B cell (primary cell): ENCODE results near the gene RICTOR. TPM values are rescaled to one million over a fixed set of nuclear protein-coding genes. Genes with fewer than 3 reads are reported as not detected.

ENCODE experiments used
- ATAC-seq: fragments of 200-7000 bp; cut with Tn5 transposase; one replicate; pipeline ENCODE4 v1.10.0; 2021; ENCODE audit warnings: low read depth, mild to moderate bottlenecking, moderate number of reproducible peaks, moderate library complexity
- CTCF ChIA-PET: fragments of 350-600 bp; sonication (Branson Sonifier 250); formaldehyde crosslinking; loops from one replicate; lab custom pipeline; 2021; ENCODE audit warnings: antibody characterized with exemption, inconsistent platforms; lab: Charles Lee
- POLR2A ChIA-PET: fragments of 350-600 bp; sonication (Branson Sonifier 250); formaldehyde crosslinking; loops from one replicate; lab custom pipeline; 2021; ENCODE audit warnings: antibody characterized with exemption; lab: Charles Lee
- DNase-seq: peaks from one replicate; pipeline ENCODE4 v3.0.0; 2013
- H2AFZ ChIP-seq: 2 replicates; pipeline ENCODE4 v1.6.1; 2012; ENCODE audit warnings: mild to moderate bottlenecking, low read depth, low read length; ENCODE audit not compliant: insufficient read depth, poor library complexity, severe bottlenecking
- H3K27ac ChIP-seq, 2 donors: 1 replicate in 1 of 2; 2 replicates in 1 of 2; pipeline ENCODE4 v1.5.1; 2012 to 2013; ENCODE audit warnings: low read length in 2 of 2, mild to moderate bottlenecking in 2 of 2, moderate library complexity in 1 of 2
- H3K27me3 ChIP-seq, 4 experiments: fragments of 200-600 bp in 1 of 4; sonication (generic) in 1 of 4; replicated peaks in 1 of 4; 1 replicate in 2 of 4; 2 replicates in 2 of 4; pipeline versions ENCODE4 v1.6.1 to v1.7.0; 2013 to 2016; ENCODE audit warnings: low read length in 3 of 4, mild to moderate bottlenecking in 2 of 4, mixed read lengths in 1 of 4, moderate library complexity in 1 of 4; ENCODE audit not compliant: insufficient read depth in 4 of 4, control insufficient read depth in 3 of 4; ENCODE audit errors: control extremely low read depth in 1 of 4
- H3K36me3 ChIP-seq, 2 experiments: replicated peaks in 1 of 2; 1 replicate in 1 of 2; 2 replicates in 1 of 2; pipeline versions ENCODE4 v1.6.1 to v1.7.1; 2013; ENCODE audit warnings: low read length in 1 of 2; ENCODE audit not compliant: insufficient read depth in 2 of 2, control insufficient read depth in 1 of 2; ENCODE audit errors: control extremely low read depth in 1 of 2, extremely low read depth in 1 of 2
- H3K4me1 ChIP-seq, 2 donors: fragments of 200-600 bp in 1 of 2; sonication (generic) in 1 of 2; 1 replicate in 1 of 2; 2 replicates in 1 of 2; pipeline versions ENCODE4 v1.5.1 to v1.6.1; 2013 to 2017; ENCODE audit warnings: low read length in 2 of 2; ENCODE audit not compliant: control insufficient read depth in 2 of 2, insufficient read depth in 2 of 2
- H3K4me2 ChIP-seq: replicated peaks from 2 replicates; pipeline ENCODE3; 2012; ENCODE audit warnings: mild to moderate bottlenecking, low read depth, low read length; ENCODE audit not compliant: poor library complexity, severe bottlenecking
- H3K4me3 ChIP-seq, 5 experiments: fragments of 200-600 bp in 1 of 5; sonication (generic) in 1 of 5; 1 replicate in 3 of 5; 2 replicates in 2 of 5; pipeline versions ENCODE4 v1.5.1 to v1.7.0; 2011 to 2016; ENCODE audit warnings: low read length in 4 of 5, mild to moderate bottlenecking in 4 of 5, low read depth in 2 of 5, control low read depth in 1 of 5, moderate library complexity in 1 of 5; ENCODE audit not compliant: insufficient read depth in 1 of 5; ENCODE audit errors: control extremely low read depth in 1 of 5, extremely low read depth in 1 of 5
- H3K79me2 ChIP-seq: fragments of 200-600 bp; sonication (generic); one replicate; pipeline ENCODE4 v1.6.0; 2016; ENCODE audit warnings: low read length; ENCODE audit not compliant: control insufficient read depth, insufficient read depth
- H3K9ac ChIP-seq: fragments of 200-600 bp; sonication (generic); 2 replicates; pipeline ENCODE4 v1.6.1; 2017; ENCODE audit warnings: mild to moderate bottlenecking, low read length, moderate library complexity
- H3K9me3 ChIP-seq, 3 donors: one replicate each; pipeline versions ENCODE4 v1.6.1 to v1.7.1; 2013; ENCODE audit warnings: low read length in 2 of 3; ENCODE audit not compliant: control insufficient read depth in 2 of 3, insufficient read depth in 1 of 3; ENCODE audit errors: control extremely low read depth in 1 of 3
- H4K20me1 ChIP-seq: 2 replicates; pipeline ENCODE4 v1.6.0; 2012; ENCODE audit warnings: mild to moderate bottlenecking, low read length; ENCODE audit not compliant: insufficient read depth, control insufficient read depth, poor library complexity, severe bottlenecking
- H3K27ac Mint-ChIP-seq: one replicate; pipeline ENCODE4 v1.8.0; 2021; ENCODE audit warnings: mixed read lengths
- H3K27me3 Mint-ChIP-seq: one replicate; pipeline ENCODE4 v1.8.0; 2021; ENCODE audit warnings: mixed read lengths
- H3K4me1 Mint-ChIP-seq: one replicate; pipeline ENCODE4 v1.8.0; 2021; ENCODE audit warnings: mixed read lengths
- H3K4me3 Mint-ChIP-seq: one replicate; pipeline ENCODE4 v1.8.0; 2021; ENCODE audit warnings: mixed read lengths
- H3K9me3 Mint-ChIP-seq: one replicate; pipeline ENCODE4 v1.8.0; 2022; ENCODE audit warnings: mixed read lengths; ENCODE audit not compliant: insufficient read depth
- EZH2 ChIP-seq: IDR thresholded peaks from 2 replicates; pipeline ENCODE4 v1.6.1; 2012; ENCODE audit warnings: borderline replicate concordance, low read depth, mild to moderate bottlenecking, moderate library complexity, low read length; ENCODE audit not compliant: insufficient read depth, poor library complexity, severe bottlenecking
- WGBS: methylation state at CpG from one replicate; pipeline ENCODE4 v1.1.5; 2013; ENCODE audit warnings: missing lambda C conversion rate; ENCODE audit not compliant: insufficient coverage; 5-methylcytosine and 5-hydroxymethylcytosine counted together
- intact Hi-C: fragments of 100-400 bp; cut with micrococcal nuclease; formaldehyde crosslinking; loops from one replicate; pipeline ENCODE4 v1.10.0; 2022
- polyA plus RNA-seq: library from polyadenylated mRNA; depleted of rRNA; stranded (reverse); fragments of >200 nt; gene quantifications from 2 replicates; pipeline ENCODE4 v1.2.3, GENCODE V29; 2012
- total RNA-seq, 2 donors: library from RNA; stranded (reverse); fragments of 120-200 nt in 1 of 2; gene quantifications; 1 replicate in 1 of 2; 2 replicates in 1 of 2; pipeline versions ENCODE4 v1.2.3 to v1.2.4, GENCODE V29; 2013 to 2022
- TF ChIP-seq, protein P1 (sequence below): fragments of 200-600 bp; IDR thresholded peaks from one replicate; pipeline ENCODE4 v1.8.0; 2022; ENCODE audit warnings: antibody characterized with exemption, mild to moderate bottlenecking

The RICTOR gene
- total and polyA plus RNA-seq, 2 donors (not counting 1 experiment from before 2014, with no cell fraction given), result 15.4 to 84.3 TPM

DNA sequence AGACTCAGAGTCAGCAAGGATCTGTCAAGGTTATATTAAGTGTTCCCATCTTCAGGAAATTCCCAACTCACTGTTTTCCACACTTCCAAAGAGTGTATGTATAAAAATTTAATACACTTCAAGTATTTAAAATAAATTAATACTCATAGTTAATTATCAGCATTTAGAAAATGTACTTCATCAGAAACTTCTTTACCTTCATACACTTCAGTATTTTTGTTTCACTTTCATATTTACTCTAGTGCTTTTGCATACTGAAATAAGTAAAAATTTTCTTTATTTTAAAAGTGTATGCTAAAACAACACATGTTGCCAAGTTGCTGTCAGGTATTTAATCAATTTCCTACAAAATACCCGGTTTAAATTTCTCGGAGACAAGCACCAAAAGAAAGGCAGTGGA lies 16.5 kb downstream of the RICTOR start:
- Histone ChIP-seq H3K4me2 (peak overlapping the region; percentile 68), H3K79me2 (peaks cover 96% of the 10 kb centered on the region), H3K36me3 (peaks cover 1 to 6% of the 10 kb centered on the region in 2 experiments), H3K9ac (peak overlapping the region; percentile 38), H3K4me1 (peaks cover 0 to 20% of the 10 kb centered on the region in 2 donors), H3K9me3 (no peaks in the 10 kb centered on the region), H3K27ac (peak overlapping the region in 1 of 2 donors; percentile 68), H4K20me1 (peaks cover 71% of the 10 kb centered on the region), H3K4me3 (peak overlapping the region in 3 of 5 experiments; percentile 19 to 54 (median 28)), H3K27me3 (no peaks in the 10 kb centered on the region), H2AFZ (peak overlapping the region; percentile 21)
- Mint-ChIP-seq H3K4me1 (peaks cover 47% of the 10 kb centered on the region), H3K27ac (no peak overlapping the region), H3K4me3 (peak overlapping the region; percentile 55), H3K9me3 (no peaks in the 10 kb centered on the region), H3K27me3 (no peaks in the 10 kb centered on the region)
- ATAC-seq (no peak), DNase-seq (no peak)
- intact Hi-C loops, result loop anchor here (2.0 kb wide), 1 partner anchor 15 kb away; no protein-coding TSS in a partner anchor
- ChIA-PET CTCF (interaction anchor here (0.6 kb wide), 1 partner anchor 19 kb away, joined by 4 read pairs; no protein-coding TSS in a partner anchor), POLR2A (no interaction called here)
- WGBS, result no CpG with 5 or more reads among the region's 2 CpGs
- no peak for TF ChIP-seq EZH2

DNA sequence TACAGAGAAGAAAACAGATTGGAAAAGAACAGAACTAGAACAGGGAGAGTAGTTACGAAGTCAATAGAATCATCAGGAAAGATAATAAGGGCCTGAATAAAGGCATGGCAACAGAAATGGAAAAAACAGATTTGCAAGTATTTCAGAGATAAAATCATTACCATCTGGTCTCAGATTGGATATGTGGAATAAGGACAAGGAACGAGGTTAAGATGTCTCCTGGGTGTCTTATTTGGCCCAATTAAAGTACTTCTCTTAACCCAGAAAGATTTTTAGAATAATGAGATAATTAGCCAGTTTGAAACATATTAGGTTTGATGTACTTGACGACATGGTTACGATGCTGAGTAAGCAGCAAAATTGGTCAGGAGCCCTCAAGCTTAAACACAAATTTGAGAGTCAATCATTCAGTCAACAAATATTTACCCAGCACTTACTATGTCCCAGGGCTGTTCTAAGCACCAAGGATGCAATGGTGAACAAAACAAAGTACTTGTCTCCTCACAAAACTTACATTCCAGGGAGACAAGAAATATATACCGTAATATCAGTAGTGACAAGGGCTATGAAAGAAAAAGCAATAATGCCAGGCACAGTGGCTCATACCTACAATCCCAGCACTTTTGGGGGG lies 18.3 kb downstream of the RICTOR start:
- Mint-ChIP-seq H3K27me3 (no peaks in the 10 kb centered on the region), H3K4me3 (no peak overlapping the region)

More for the DNA sequence above, 18.3 kb downstream of the RICTOR start:
- ChIA-PET POLR2A (no interaction called here), CTCF (no interaction called here)
- no peaks in the 10 kb centered on the region for H3K27me3 ChIP-seq
- H3K36me3 ChIP-seq, result peaks cover 0 to 9% of the 10 kb centered on the region in 2 experiments
- no peak overlapping the region for H3K9ac ChIP-seq
- no peak for DNase-seq
- H3K4me2 ChIP-seq, result no peak overlapping the region
- peaks cover 96% of the 10 kb centered on the region for H3K79me2 ChIP-seq
- WGBS, result 100% methylated on average over 3 of the region's 5 CpGs
- no peak overlapping the region for H3K4me3 ChIP-seq
- intact Hi-C loops, result no loop called here
- H3K4me1 ChIP-seq, result peaks cover 0 to 20% of the 10 kb centered on the region in 2 donors
- peaks cover 78% of the 10 kb centered on the region for H4K20me1 ChIP-seq
- no peak overlapping the region for H2AFZ ChIP-seq
- no peak overlapping the region for H3K27ac Mint-ChIP-seq
- TF ChIP-seq, protein P1, sequence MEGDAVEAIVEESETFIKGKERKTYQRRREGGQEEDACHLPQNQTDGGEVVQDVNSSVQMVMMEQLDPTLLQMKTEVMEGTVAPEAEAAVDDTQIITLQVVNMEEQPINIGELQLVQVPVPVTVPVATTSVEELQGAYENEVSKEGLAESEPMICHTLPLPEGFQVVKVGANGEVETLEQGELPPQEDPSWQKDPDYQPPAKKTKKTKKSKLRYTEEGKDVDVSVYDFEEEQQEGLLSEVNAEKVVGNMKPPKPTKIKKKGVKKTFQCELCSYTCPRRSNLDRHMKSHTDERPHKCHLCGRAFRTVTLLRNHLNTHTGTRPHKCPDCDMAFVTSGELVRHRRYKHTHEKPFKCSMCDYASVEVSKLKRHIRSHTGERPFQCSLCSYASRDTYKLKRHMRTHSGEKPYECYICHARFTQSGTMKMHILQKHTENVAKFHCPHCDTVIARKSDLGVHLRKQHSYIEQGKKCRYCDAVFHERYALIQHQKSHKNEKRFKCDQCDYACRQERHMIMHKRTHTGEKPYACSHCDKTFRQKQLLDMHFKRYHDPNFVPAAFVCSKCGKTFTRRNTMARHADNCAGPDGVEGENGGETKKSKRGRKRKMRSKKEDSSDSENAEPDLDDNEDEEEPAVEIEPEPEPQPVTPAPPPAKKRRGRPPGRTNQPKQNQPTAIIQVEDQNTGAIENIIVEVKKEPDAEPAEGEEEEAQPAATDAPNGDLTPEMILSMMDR, result no peak
- TF ChIP-seq EZH2, result no peak
- H3K9me3 Mint-ChIP-seq, result no peaks in the 10 kb centered on the region
- ATAC-seq, result no peak
- no peak overlapping the region for H3K27ac ChIP-seq
- peaks cover 43% of the 10 kb centered on the region for H3K4me1 Mint-ChIP-seq
- H3K9me3 ChIP-seq, result no peaks in the 10 kb centered on the region
